Naive B cell (primary cell): Measurements from ENCODE around the gene KIAA0753. TPM values are rescaled to one million over a fixed set of nuclear protein-coding genes. Genes with fewer than 3 reads are reported as not detected.

ENCODE experiments used
- ATAC-seq, 2 donors: fragments of 150-1000 bp; cut with Tn5 transposase; 2 replicates each; pipeline ENCODE4 v1.10.0; 2021; ENCODE audit warnings: low read depth in 2 of 2, mild to moderate bottlenecking in 2 of 2, moderate library complexity in 2 of 2
- DNase-seq: peaks from one replicate; pipeline ENCODE4 v3.0.0; 2022
- H3K27ac Mint-ChIP-seq, 6 donors: one replicate each; pipeline ENCODE4 v1.8.0; 2020 to 2022; ENCODE audit warnings: mild to moderate bottlenecking in 6 of 6, mixed read lengths in 6 of 6, moderate library complexity in 5 of 6, inconsistent platforms in 2 of 6
- H3K27me3 Mint-ChIP-seq, 3 donors: one replicate each; pipeline ENCODE4 v1.8.0; 2021 to 2022; ENCODE audit warnings: mixed read lengths in 3 of 3, mild to moderate bottlenecking in 1 of 3
- H3K36me3 Mint-ChIP-seq, 2 donors: one replicate each; pipeline ENCODE4 v1.8.0; 2020 to 2022; ENCODE audit warnings: mixed read lengths in 2 of 2, inconsistent platforms in 1 of 2, mild to moderate bottlenecking in 1 of 2
- H3K4me1 Mint-ChIP-seq, 3 donors: one replicate each; pipeline ENCODE4 v1.8.0; 2020 to 2022; ENCODE audit warnings: mixed read lengths in 3 of 3, inconsistent platforms in 1 of 3, mild to moderate bottlenecking in 1 of 3, moderate library complexity in 1 of 3
- H3K4me3 Mint-ChIP-seq, 8 donors: one replicate each; pipeline ENCODE4 v1.8.0; 2020 to 2022; ENCODE audit warnings: mild to moderate bottlenecking in 8 of 8, mixed read lengths in 8 of 8, moderate library complexity in 8 of 8, inconsistent platforms in 2 of 8
- H3K9me3 Mint-ChIP-seq, 7 donors: one replicate each; pipeline ENCODE4 v1.8.0; 2020 to 2022; ENCODE audit warnings: mixed read lengths in 7 of 7, mild to moderate bottlenecking in 5 of 7, inconsistent platforms in 2 of 7, moderate library complexity in 1 of 7
- polyA plus RNA-seq, 6 donors: library from polyadenylated mRNA; unstranded; fragments of 300-500 nt; fragmentation: Illumina TruSeq; gene quantifications; one replicate each; pipeline ENCODE4 v1.2.3, GENCODE V29; 2021; ENCODE audit warnings: low read depth in 6 of 6

Gene KIAA0753
- polyA plus RNA-seq, 6 donors from 2014 or later, result 2.8 to 5.9 (median 3.2) TPM

GRCh38 chr17:6534846-6535514 is 105.5 kb downstream of the KIAA0753 start:
- Mint-ChIP-seq H3K27ac (peak overlapping the region in 2 of 6 donors; percentile 59 to 72), H3K4me1 (no peaks in the 10 kb centered on the region), H3K4me3 (no peak overlapping the region), H3K36me3 (peaks cover 4 to 8% of the 10 kb centered on the region in 2 donors), H3K27me3 (peaks cover 0 to 24% (median 22%) of the 10 kb centered on the region in 3 donors), H3K9me3 (peaks cover 0 to 18% (median 6%) of the 10 kb centered on the region in 7 donors)
- no peak for DNase-seq
- ATAC-seq, result no peak

- no peaks in the 10 kb centered on the region for H3K36me3 Mint-ChIP-seq
These were observed 108.0 kb downstream of the KIAA0753 start for GRCh38 chr17:6532441-6532885.

GRCh38 chr17:6531575-6531974 is 108.9 kb downstream of the KIAA0753 start:
- Mint-ChIP-seq H3K27ac (no peak overlapping the region), H3K36me3 (no peaks in the 10 kb centered on the region), H3K27me3 (peaks cover 0 to 22% (median 13%) of the 10 kb centered on the region in 3 donors), H3K4me3 (no peak overlapping the region), H3K4me1 (no peaks in the 10 kb centered on the region), H3K9me3 (no peaks in the 10 kb centered on the region)
- DNase-seq (no peak), ATAC-seq (no peak)

More at GRCh38 chr17:6532441-6532885, 108.0 kb downstream of the KIAA0753 start:
- Mint-ChIP-seq H3K9me3 (no peaks in the 10 kb centered on the region), H3K4me1 (no peaks in the 10 kb centered on the region), H3K27me3 (peaks cover 0 to 22% (median 16%) of the 10 kb centered on the region in 3 donors), H3K27ac (no peak overlapping the region), H3K4me3 (peak overlapping the region in 1 of 8 donors; percentile 56)
- ATAC-seq (no peak), DNase-seq (no peak)

- H3K27me3 Mint-ChIP-seq, result peaks cover 0 to 19% (median 12%) of the 10 kb centered on the region in 3 donors
- H3K9me3 Mint-ChIP-seq, result no peaks in the 10 kb centered on the region
- no peaks in the 10 kb centered on the region for H3K4me1 Mint-ChIP-seq
- no peak for ATAC-seq
- DNase-seq, result no peak
- no peak overlapping the region for H3K27ac Mint-ChIP-seq
- no peaks in the 10 kb centered on the region for H3K36me3 Mint-ChIP-seq
- H3K4me3 Mint-ChIP-seq, result no peak overlapping the region
These were observed 110.1 kb downstream of the KIAA0753 start for GRCh38 chr17:6530324-6530920.

- Mint-ChIP-seq H3K4me1 (no peaks in the 10 kb centered on the region), H3K36me3 (no peaks in the 10 kb centered on the region), H3K4me3 (no peak overlapping the region), H3K27ac (peak overlapping the region in 1 of 6 donors; percentile 19), H3K27me3 (peaks cover 3 to 13% (median 7%) of the 10 kb centered on the region in 3 donors), H3K9me3 (no peaks in the 10 kb centered on the region)
- DNase-seq, result no peak
- no peak for ATAC-seq
These were observed 112.0 kb downstream of the KIAA0753 start for GRCh38 chr17:6528557-6528956.

Other genes with a start within 250 kb of the KIAA0753 start
- gene AIPL1, start 205.6 kb downstream of the KIAA0753 start, polyA plus RNA-seq, result not detected
- gene PIMREG, start 196.3 kb downstream of the KIAA0753 start, polyA plus RNA-seq, result not detected
- gene PITPNM3, start 84.2 kb downstream of the KIAA0753 start, polyA plus RNA-seq, result under 1 TPM in 3 of 6 donors, not detected in 3; 0.04 to 0.12 (median 0.07) TPM
- 10 to 100 TPM; 57.8 to 85.5 (median 64.4) TPM for gene TXNDC17, start 349 bp upstream of the KIAA0753 start, polyA plus RNA-seq
- gene MED31, start 10.9 kb upstream of the KIAA0753 start, polyA plus RNA-seq, result 10 to 100 TPM; 25.7 to 33.8 (median 31.0) TPM
- gene C17orf100, start 11.1 kb upstream of the KIAA0753 start, polyA plus RNA-seq, result 10 to 100 TPM in 3 of 6 donors, 1 to 10 TPM in 3; 6.6 to 16.8 (median 9.7) TPM
- gene SLC13A5, start 72.7 kb upstream of the KIAA0753 start, polyA plus RNA-seq, result under 1 TPM in 1 of 6 donors, not detected in 5; 0.37 TPM
- 10 to 100 TPM; 18.6 to 75.1 (median 22.9) TPM for gene XAF1, start 115.3 kb upstream of the KIAA0753 start, polyA plus RNA-seq
- not detected for gene FBXO39, start 135.5 kb upstream of the KIAA0753 start, polyA plus RNA-seq
- gene TEKT1, start 191.0 kb upstream of the KIAA0753 start, polyA plus RNA-seq, result not detected